ENCODE data around the gene KLHL3.
"Not testable (repeated sequence)": the region's sequence is repeated elsewhere in the genome, so short reads cannot be mapped to it uniquely, and the experiment has no call there.

The KLHL3 gene

DNA sequence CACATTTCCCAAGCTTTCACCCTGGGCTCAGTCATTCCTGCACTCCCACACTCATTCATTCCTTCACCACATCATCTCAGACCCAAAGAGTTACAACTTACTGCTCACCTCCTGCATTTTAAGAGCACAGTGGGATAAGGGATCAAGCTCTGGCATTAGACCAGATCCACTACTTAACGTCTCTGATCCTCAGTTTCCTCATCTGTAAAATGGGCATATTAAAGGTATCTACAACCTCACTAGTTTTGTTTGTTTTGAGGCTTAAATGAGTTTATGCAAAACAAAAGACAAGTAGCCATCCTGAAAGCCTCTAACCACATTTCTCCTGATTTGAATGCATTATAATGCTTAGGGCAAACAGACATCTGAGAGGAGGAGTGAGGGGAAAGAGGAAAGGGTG is 77.6 kb downstream of the KLHL3 start:
- no peak for TF ChIP-seq POLR2A (IDR thresholded peaks at IDR 0.05; ENCODE audit: low read depth, low read length)
- DNase-seq (ENCODE audit: insufficient read length, low spot score) (no peak), FAIRE-seq (no peak)

GRCh38 chr5:137657073-137657472 is 78.8 kb downstream of the KLHL3 start:
- DNase-seq (ENCODE audit: insufficient read length, low spot score): no peak
- FAIRE-seq: no peak
- TF ChIP-seq POLR2A (IDR thresholded peaks at IDR 0.05; ENCODE audit: low read depth, low read length): no peak

- DNase-seq (ENCODE audit: insufficient read length, low spot score): no peak
- TF ChIP-seq POLR2A (IDR thresholded peaks at IDR 0.05; ENCODE audit: low read depth, low read length): no peak
- FAIRE-seq: no peak
Observed at GRCh38 chr5:137656558-137656957, 79.3 kb downstream of the KLHL3 start.

DNA sequence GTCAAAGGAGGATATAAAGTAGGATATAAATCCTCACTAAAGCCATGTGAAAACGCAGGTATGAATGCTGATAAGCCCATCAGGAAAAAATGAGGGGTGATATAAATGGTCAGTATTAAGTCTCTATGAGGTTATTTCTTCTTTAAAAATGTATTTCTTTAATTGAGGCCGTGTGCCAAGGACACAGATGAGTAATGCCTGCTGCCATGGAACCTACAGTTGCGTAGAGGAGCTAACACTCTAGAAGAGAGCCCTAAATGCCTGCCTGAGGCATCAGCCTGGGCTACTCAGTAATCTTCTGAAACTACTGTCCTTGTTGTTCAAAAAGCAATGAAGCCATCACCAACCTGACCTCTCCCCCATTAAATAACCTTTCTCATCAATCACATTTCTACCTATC is 84.9 kb downstream of the KLHL3 start:
- DNase-seq (ENCODE audit: insufficient read length, low spot score): no peak
- TF ChIP-seq POLR2A (IDR thresholded peaks at IDR 0.05; ENCODE audit: low read depth, low read length): no peak
- FAIRE-seq: no peak

DNA sequence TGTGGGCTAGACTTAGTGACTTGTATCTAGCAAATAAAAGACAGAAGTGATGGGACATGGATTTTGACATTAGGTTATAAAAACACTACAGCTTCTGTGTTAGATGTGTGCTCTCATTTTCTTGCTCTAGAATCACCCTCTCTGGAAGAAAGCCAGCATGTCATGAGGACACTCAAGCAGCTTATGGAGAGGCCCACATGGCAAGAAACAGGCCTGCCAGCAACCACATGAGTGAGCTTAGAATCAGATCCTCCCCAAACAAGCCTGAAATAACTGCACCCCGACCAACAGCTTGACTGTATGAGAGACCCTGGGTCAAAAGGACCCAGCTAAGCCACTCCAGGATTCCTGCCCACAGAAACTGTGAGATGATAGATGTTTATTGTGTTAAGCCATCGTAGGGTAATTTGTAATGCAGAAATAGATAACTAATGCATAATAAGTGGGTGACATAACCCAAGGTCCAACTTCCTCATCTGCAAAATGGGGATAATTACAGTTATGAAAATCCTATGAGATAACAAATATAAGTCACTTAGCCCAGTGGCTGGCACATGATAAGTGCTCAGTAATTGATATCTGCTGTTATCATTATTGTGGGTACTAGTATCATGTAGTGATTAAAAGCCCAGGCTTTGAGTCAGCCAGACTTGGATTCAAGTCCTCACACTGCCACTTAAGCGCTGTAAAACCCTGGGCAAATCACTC is 86.5 kb downstream of the KLHL3 start:
- DNase-seq (ENCODE audit: insufficient read length, low spot score): no peak
- no peak for TF ChIP-seq POLR2A (IDR thresholded peaks at IDR 0.05; ENCODE audit: low read depth, low read length)
- FAIRE-seq: no peak

DNA sequence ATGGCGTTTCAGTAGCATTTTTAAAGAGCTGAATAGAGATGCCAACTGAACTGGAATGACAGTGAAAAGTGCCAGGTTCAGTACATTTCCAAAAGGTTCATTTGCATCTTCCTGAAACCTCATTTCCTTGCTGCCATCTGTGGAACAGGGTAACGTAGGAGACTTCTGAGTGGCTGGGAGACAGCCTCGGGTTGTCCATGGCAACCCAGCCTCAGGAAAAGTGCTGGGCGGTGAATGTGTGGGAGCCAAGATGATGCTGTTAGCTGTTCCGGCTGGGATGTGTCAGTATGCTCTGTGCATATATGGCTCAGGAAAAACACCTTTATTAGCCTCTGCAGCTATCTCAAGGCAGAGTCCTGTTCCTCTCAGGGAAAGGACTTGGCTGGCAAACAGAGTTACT is 87.5 kb downstream of the KLHL3 start:
- no peak for FAIRE-seq
- no peak for TF ChIP-seq POLR2A (IDR thresholded peaks at IDR 0.05; ENCODE audit: low read depth, low read length)
- DNase-seq (ENCODE audit: insufficient read length, low spot score): no peak

- DNase-seq (ENCODE audit: insufficient read length, low spot score): no peak
- TF ChIP-seq POLR2A (IDR thresholded peaks at IDR 0.05; ENCODE audit: low read depth, low read length): no peak
- FAIRE-seq: no peak
Observed at GRCh38 chr5:137647401-137647800, 88.5 kb downstream of the KLHL3 start.

DNA sequence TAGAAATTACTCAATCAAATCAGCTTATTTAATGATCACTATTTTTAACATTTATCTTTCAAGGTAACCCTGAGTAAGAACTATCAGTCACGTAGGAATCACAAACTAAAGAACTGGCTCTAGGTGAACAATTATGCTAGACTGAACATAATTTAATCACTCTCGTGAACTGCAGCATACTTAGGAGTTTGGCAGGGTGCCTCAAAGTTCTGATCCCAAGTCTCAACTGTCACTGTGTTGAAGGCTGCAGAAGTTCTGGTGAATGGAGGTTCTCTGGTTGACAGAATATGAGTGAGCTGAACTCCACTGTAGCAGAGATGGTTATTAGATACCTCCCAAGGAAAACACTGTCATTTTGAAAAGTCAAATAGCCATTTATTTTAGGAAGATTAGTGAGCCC is 89.1 kb downstream of the KLHL3 start:
- FAIRE-seq (no peak), DNase-seq (ENCODE audit: insufficient read length, low spot score) (no peak)
- TF ChIP-seq POLR2A (IDR thresholded peaks at IDR 0.05; ENCODE audit: low read depth, low read length): no peak

- FAIRE-seq; DNase-seq (ENCODE audit: insufficient read length, low spot score): not testable (repeated sequence)
Observed at GRCh38 chr5:137643081-137643480, 92.8 kb downstream of the KLHL3 start.

DNA sequence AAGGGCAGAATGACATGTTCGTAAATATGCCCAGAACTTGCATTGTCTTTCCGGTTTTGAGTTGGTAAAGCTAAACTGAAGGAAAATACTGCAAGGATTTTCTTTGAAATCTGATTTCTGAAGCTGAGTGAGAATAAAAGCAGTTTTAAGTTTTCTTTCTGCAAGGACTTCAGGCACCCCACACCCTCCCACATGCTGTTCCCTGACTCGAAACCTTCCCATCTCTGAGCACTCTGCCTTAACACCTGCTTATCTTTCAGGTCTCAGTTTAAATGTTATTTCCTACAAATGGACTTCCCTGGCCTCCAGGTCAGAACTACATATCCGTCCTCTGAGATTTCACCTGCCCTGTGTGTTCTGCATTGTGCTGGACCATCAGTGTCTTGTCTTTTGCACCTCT is 93.8 kb downstream of the KLHL3 start:
- FAIRE-seq: no peak

DNA sequence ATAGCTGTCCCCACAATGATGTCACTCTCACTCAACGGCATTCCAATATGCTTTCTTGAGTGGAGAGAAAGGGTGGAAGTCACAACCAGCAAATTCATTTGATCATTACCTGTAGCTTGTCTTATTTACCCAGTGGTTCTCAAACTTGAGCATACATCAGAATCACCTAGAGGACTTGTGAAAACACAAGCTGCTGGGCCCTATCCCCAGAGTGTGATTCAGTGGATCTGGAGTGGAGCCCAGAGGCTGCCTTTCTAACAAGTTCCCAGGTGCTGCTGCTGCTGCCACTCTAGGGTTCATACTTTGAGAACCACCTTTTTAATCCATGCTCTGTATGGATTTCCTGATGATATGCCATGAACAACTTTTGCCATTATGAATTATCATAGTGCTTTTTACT is 94.7 kb downstream of the KLHL3 start:
- no peak for FAIRE-seq
- DNase-seq (ENCODE audit: insufficient read length, low spot score): no peak
- no peak for TF ChIP-seq POLR2A (IDR thresholded peaks at IDR 0.05; ENCODE audit: low read depth, low read length)

More for the DNA sequence above, 93.8 kb downstream of the KLHL3 start:
- TF ChIP-seq POLR2A (IDR thresholded peaks at IDR 0.05; ENCODE audit: low read depth, low read length): no peak
- DNase-seq (ENCODE audit: insufficient read length, low spot score): no peak

GRCh38 chr5:137639645-137640044 is 96.2 kb downstream of the KLHL3 start:
- FAIRE-seq (no peak), DNase-seq (ENCODE audit: insufficient read length, low spot score) (no peak)
- no peak for TF ChIP-seq POLR2A (IDR thresholded peaks at IDR 0.05; ENCODE audit: low read depth, low read length)

GRCh38 chr5:137638841-137639240 is 97.0 kb downstream of the KLHL3 start:
- DNase-seq (ENCODE audit: insufficient read length, low spot score): no peak
- FAIRE-seq: no peak
- no peak for TF ChIP-seq POLR2A (IDR thresholded peaks at IDR 0.05; ENCODE audit: low read depth, low read length)

- DNase-seq (ENCODE audit: insufficient read length, low spot score) (no peak), FAIRE-seq (no peak)
- no peak for TF ChIP-seq POLR2A (IDR thresholded peaks at IDR 0.05; ENCODE audit: low read depth, low read length)
Observed at GRCh38 chr5:137636830-137637714, 98.8 kb downstream of the KLHL3 start.

DNA sequence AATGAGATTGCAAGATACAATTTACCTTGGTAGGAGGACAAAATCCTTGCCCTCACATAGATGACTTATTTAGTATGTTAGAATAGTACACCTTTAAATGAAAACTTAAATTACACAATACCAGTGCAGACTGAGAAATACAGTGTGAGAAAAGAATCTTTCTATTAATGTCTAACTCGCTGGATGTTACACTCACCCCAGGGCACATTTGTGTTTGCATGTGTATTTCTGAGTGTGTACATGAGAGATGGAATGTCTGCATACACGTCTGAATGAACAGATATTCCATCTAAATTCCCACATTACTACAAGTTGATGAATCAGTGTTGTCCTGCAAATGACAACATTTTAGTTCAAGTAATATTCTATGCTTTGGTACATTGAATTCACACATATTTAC is 99.8 kb downstream of the KLHL3 start:
- TF ChIP-seq POLR2A (IDR thresholded peaks at IDR 0.05; ENCODE audit: low read depth, low read length): no peak
- no peak for FAIRE-seq
- no peak for DNase-seq (ENCODE audit: insufficient read length, low spot score)
